ENCODE data around the gene CDH13.

DNA sequence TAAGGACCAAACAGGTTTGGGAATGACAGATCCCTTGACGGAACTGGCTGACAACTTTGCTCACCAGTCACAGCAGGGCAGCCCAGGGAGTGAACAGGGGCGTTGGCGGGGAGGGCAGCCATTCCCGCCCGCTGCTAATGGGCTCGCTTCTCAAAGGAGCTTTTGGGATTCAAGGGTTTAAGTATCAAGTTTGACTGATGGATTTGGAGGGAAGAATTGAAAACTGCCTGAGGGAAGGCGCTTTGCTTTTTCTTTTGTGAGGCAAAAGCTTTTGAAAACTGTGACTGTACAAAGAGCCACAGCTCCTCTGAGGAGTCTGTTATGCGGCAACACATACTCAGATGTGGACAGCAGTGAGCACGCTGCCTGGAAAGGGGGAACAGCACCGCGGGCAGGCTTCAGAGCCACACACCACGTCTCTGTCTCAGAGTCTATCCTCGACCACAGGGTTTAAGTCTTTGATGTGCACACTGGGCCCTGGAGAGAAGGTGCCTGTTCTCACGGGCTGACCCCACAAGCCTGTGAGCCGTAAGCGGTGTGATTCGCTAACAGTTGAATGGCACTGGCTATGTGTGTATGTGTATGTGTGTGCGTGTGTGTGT, 1101.1 kb downstream of the CDH13 start:
- TF ChIP-seq, protein P1, sequence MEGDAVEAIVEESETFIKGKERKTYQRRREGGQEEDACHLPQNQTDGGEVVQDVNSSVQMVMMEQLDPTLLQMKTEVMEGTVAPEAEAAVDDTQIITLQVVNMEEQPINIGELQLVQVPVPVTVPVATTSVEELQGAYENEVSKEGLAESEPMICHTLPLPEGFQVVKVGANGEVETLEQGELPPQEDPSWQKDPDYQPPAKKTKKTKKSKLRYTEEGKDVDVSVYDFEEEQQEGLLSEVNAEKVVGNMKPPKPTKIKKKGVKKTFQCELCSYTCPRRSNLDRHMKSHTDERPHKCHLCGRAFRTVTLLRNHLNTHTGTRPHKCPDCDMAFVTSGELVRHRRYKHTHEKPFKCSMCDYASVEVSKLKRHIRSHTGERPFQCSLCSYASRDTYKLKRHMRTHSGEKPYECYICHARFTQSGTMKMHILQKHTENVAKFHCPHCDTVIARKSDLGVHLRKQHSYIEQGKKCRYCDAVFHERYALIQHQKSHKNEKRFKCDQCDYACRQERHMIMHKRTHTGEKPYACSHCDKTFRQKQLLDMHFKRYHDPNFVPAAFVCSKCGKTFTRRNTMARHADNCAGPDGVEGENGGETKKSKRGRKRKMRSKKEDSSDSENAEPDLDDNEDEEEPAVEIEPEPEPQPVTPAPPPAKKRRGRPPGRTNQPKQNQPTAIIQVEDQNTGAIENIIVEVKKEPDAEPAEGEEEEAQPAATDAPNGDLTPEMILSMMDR (IDR thresholded peaks at IDR 0.05): no peak
- no peak for TF ChIP-seq POLR2A (IDR thresholded peaks at IDR 0.05)

All from thyroid gland (tissue), 4 donors.